GM12878 (cell line): ENCODE data around the gene PRG3. TPM values are rescaled to one million over a fixed set of nuclear protein-coding genes. Genes with fewer than 3 reads are reported as not detected.

Experiments used
- ATF7 ChIP-seq: fragments of 450-650 bp; IDR thresholded peaks from 2 replicates; pipeline ENCODE4 v1.6.1; 2016; ENCODE audit warnings: low read depth, mild to moderate bottlenecking
- CBFB ChIP-seq: IDR thresholded peaks from 2 replicates; pipeline ENCODE4 v1.6.1; 2016; ENCODE audit warnings: antibody characterized with exemption, low read depth
- CREB1 ChIP-seq: IDR thresholded peaks from 2 replicates; pipeline ENCODE4 v1.6.1; 2012; ENCODE audit warnings: low read depth, mild to moderate bottlenecking, inconsistent platforms
- FOXK2 ChIP-seq: fragments of 450-650 bp; IDR thresholded peaks from 2 replicates; pipeline ENCODE4 v1.6.1; 2017; ENCODE audit warnings: mild to moderate bottlenecking, moderate library complexity
- MTA2 ChIP-seq: fragments of 450-650 bp; IDR thresholded peaks from 2 replicates; pipeline ENCODE4 v1.6.1; 2016; ENCODE audit warnings: low read depth, mild to moderate bottlenecking, moderate library complexity
- MYB ChIP-seq: fragments of 150-350 bp; IDR thresholded peaks from 2 replicates; pipeline ENCODE4 v1.6.1; 2014; ENCODE audit warnings: mild to moderate bottlenecking, low read depth, low read length, borderline replicate concordance
- NFXL1 ChIP-seq: fragments of 450-650 bp; IDR thresholded peaks from 2 replicates; pipeline ENCODE4 v1.6.1; 2017; ENCODE audit warnings: antibody characterized with exemption, mild to moderate bottlenecking, borderline replicate concordance
- NFYA ChIP-seq: IDR thresholded peaks from 2 replicates; pipeline ENCODE4 v1.6.1; 2011; ENCODE audit warnings: low read depth, mild to moderate bottlenecking, low read length, improper control_type of control experiment, borderline replicate concordance
- NFYB ChIP-seq: IDR thresholded peaks from 2 replicates; pipeline ENCODE4 v1.6.1; 2011; ENCODE audit warnings: low read depth, mild to moderate bottlenecking, low read length, improper control_type of control experiment, moderate library complexity; ENCODE audit not compliant: insufficient read depth
- POU2F2 ChIP-seq: IDR thresholded peaks from 3 replicates; pipeline ENCODE4 v1.6.1; 2011; ENCODE audit warnings: low read depth, mild to moderate bottlenecking, low read length, borderline replicate concordance
- RCOR1 ChIP-seq: conservative IDR thresholded peaks from 2 replicates; pipeline ENCODE4 v1.6.1; 2012; ENCODE audit warnings: low read depth, low read length, improper control_type of control experiment
- RFX5 ChIP-seq: IDR thresholded peaks from 2 replicates; pipeline ENCODE4 v1.6.1; 2011; ENCODE audit warnings: low read depth, low read length, improper control_type of control experiment
- SMARCA5 ChIP-seq: fragments of 450-650 bp; IDR thresholded peaks from 2 replicates; pipeline ENCODE4 v1.6.1; 2017; ENCODE audit warnings: mild to moderate bottlenecking
- SMC3 ChIP-seq: IDR thresholded peaks from 2 replicates; pipeline ENCODE4 v1.6.1; 2011; ENCODE audit warnings: low read length, improper control_type of control experiment, borderline replicate concordance
- SPI1 ChIP-seq: IDR thresholded peaks from 2 replicates; pipeline ENCODE4 v1.6.1; 2011; ENCODE audit warnings: low read depth, mild to moderate bottlenecking, low read length, moderate library complexity, borderline replicate concordance; ENCODE audit not compliant: insufficient read depth
- SREBF1 ChIP-seq: IDR thresholded peaks from 2 replicates; pipeline ENCODE4 v1.6.1; 2012; ENCODE audit warnings: mild to moderate bottlenecking, low read length
- STAT1 ChIP-seq: fragments of 450-650 bp; conservative IDR thresholded peaks from 2 replicates; pipeline ENCODE4 v1.6.1; 2014; ENCODE audit warnings: antibody characterized with exemption, mild to moderate bottlenecking
- YBX1 ChIP-seq: fragments of 450-650 bp; IDR thresholded peaks from 2 replicates; pipeline ENCODE4 v1.6.1; 2016; ENCODE audit warnings: antibody characterized with exemption
- ZBED1 ChIP-seq: IDR thresholded peaks from 2 replicates; pipeline ENCODE4 v1.6.1; 2016; ENCODE audit warnings: borderline replicate concordance
- ZNF274 ChIP-seq: IDR thresholded peaks from one replicate; pipeline ENCODE4 v1.8.0; 2011; ENCODE audit not compliant: insufficient read length, insufficient read depth
- ZNF622 ChIP-seq: fragments of 450-650 bp; IDR thresholded peaks from 2 replicates; pipeline ENCODE4 v1.6.1; 2017; ENCODE audit warnings: mild to moderate bottlenecking, inconsistent platforms
- polyA plus RNA-seq, 11 experiments: library from polyadenylated mRNA; depleted of rRNA in 4 of 11; unstranded in 6 of 11; stranded (reverse) in 5 of 11; fragments of >200 nt; fragmentation: Nextera tagmentation in 4 of 11; fragmentation: Illumina TruSeq in 1 of 11; extraction: Ambion mirVana in 4 of 11; extraction: Trizol in 1 of 11; gene quantifications; 1 replicate in 1 of 11; 2 replicates in 10 of 11; pipeline versions ENCODE4 v1.2.1 to v1.2.3, GENCODE V29; 2011 to 2016; ENCODE audit warnings: inconsistent platforms in 2 of 11, missing spikeins in 2 of 11, low read depth in 1 of 11
- total RNA-seq, 4 experiments: library from RNA; depleted of rRNA in 3 of 4; stranded (reverse); fragments of >200 nt in 3 of 4; fragmentation: Illumina TruSeq in 1 of 4; extraction: Trizol in 1 of 4; gene quantifications; 2 replicates each; pipeline versions ENCODE4 v1.2.1 to v1.2.3, GENCODE V29; 2013 to 2021
- TF ChIP-seq, protein P1 (sequence below): fragments of 450-650 bp; formaldehyde crosslinking; IDR thresholded peaks from 2 replicates; pipeline ENCODE4 v1.4.0; 2022; ENCODE audit warnings: mild to moderate bottlenecking, moderate library complexity
- TF ChIP-seq, protein P2 (sequence below): IDR thresholded peaks from 2 replicates; pipeline ENCODE4 v1.6.1; 2012; ENCODE audit warnings: improper control_type of control experiment, low read depth, low read length; ENCODE audit not compliant: insufficient replicate concordance
- TF ChIP-seq, protein P3 (sequence below): IDR thresholded peaks from 2 replicates; pipeline ENCODE4 v1.6.1; 2011; ENCODE audit warnings: borderline replicate concordance, low read depth, mild to moderate bottlenecking, moderate library complexity, mixed read lengths, low read length; ENCODE audit not compliant: insufficient read depth; ENCODE audit errors: extremely low read length

Gene PRG3
- total and polyA plus RNA-seq, 10 of the 15 experiments (the other 5 are each of a cell fraction or from before 2014, with no cell fraction given) = not detected

DNA sequence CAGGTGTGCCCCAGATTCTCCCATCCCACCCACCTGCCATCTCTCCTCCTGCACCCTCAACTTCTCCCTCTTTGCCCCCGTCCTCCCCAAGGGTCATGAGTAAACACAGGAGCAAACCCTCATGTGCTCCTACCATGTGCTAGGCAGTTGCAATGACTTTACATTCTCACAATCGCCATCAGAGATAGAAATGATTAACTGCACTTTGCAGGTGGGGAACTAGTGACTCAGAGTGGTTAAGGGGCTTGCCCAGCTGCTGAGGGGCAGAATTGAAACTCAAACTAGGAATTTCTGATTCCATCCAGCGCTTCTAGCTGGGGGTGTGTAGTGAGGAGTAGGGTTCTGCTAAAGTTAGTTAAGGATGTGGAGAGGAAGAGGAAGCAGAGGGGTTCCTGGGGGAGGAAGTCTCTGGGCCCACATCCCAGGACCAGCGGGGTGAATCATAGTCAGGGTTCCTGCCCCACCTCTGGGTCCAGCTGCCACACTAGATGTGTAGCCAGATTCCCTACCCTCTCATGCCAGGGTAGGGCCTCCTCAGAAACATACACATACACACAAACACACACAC is 25.5 kb upstream of the PRG3 start (continued):
- TF ChIP-seq, protein P1, sequence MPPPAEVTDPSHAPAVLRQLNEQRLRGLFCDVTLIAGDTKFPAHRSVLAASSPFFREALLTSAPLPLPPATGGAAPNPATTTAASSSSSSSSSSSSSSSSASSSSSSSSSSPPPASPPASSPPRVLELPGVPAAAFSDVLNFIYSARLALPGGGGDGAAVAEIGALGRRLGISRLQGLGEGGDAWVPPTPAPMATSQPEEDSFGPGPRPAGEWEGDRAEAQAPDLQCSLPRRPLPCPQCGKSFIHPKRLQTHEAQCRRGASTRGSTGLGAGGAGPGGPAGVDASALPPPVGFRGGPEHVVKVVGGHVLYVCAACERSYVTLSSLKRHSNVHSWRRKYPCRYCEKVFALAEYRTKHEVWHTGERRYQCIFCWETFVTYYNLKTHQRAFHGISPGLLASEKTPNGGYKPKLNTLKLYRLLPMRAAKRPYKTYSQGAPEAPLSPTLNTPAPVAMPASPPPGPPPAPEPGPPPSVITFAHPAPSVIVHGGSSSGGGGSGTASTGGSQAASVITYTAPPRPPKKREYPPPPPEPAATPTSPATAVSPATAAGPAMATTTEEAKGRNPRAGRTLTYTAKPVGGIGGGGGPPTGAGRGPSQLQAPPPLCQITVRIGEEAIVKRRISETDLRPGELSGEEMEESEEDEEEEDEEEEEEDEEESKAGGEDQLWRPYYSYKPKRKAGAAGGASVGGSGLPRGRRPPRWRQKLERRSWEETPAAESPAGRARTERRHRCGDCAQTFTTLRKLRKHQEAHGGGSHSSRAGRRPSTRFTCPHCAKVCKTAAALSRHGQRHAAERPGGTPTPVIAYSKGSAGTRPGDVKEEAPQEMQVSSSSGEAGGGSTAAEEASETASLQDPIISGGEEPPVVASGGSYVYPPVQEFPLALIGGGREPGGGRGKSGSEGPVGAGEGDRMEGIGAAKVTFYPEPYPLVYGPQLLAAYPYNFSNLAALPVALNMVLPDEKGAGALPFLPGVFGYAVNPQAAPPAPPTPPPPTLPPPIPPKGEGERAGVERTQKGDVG (CRISPR knock-in tag) = no peak
- TF ChIP-seq RCOR1 = no peak
- TF ChIP-seq MYB = no peak
- TF ChIP-seq POU2F2 = peak; percentile 65; the same call in 1 of the 3 replicates
- TF ChIP-seq, protein P2, sequence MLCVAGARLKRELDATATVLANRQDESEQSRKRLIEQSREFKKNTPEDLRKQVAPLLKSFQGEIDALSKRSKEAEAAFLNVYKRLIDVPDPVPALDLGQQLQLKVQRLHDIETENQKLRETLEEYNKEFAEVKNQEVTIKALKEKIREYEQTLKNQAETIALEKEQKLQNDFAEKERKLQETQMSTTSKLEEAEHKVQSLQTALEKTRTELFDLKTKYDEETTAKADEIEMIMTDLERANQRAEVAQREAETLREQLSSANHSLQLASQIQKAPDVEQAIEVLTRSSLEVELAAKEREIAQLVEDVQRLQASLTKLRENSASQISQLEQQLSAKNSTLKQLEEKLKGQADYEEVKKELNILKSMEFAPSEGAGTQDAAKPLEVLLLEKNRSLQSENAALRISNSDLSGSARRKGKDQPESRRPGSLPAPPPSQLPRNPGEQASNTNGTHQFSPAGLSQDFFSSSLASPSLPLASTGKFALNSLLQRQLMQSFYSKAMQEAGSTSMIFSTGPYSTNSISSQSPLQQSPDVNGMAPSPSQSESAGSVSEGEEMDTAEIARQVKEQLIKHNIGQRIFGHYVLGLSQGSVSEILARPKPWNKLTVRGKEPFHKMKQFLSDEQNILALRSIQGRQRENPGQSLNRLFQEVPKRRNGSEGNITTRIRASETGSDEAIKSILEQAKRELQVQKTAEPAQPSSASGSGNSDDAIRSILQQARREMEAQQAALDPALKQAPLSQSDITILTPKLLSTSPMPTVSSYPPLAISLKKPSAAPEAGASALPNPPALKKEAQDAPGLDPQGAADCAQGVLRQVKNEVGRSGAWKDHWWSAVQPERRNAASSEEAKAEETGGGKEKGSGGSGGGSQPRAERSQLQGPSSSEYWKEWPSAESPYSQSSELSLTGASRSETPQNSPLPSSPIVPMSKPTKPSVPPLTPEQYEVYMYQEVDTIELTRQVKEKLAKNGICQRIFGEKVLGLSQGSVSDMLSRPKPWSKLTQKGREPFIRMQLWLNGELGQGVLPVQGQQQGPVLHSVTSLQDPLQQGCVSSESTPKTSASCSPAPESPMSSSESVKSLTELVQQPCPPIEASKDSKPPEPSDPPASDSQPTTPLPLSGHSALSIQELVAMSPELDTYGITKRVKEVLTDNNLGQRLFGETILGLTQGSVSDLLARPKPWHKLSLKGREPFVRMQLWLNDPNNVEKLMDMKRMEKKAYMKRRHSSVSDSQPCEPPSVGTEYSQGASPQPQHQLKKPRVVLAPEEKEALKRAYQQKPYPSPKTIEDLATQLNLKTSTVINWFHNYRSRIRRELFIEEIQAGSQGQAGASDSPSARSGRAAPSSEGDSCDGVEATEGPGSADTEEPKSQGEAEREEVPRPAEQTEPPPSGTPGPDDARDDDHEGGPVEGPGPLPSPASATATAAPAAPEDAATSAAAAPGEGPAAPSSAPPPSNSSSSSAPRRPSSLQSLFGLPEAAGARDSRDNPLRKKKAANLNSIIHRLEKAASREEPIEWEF = peak; percentile 10
- TF ChIP-seq, protein P3, sequence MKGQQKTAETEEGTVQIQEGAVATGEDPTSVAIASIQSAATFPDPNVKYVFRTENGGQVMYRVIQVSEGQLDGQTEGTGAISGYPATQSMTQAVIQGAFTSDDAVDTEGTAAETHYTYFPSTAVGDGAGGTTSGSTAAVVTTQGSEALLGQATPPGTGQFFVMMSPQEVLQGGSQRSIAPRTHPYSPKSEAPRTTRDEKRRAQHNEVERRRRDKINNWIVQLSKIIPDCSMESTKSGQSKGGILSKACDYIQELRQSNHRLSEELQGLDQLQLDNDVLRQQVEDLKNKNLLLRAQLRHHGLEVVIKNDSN = no peak
- TF ChIP-seq SMC3 = no peak
- TF ChIP-seq RFX5 = no peak
- no peak for TF ChIP-seq CBFB
- no peak for TF ChIP-seq SREBF1
- no peak for TF ChIP-seq NFXL1
- TF ChIP-seq ZBED1 = no peak
- TF ChIP-seq ZNF622 = no peak
- no peak for TF ChIP-seq NFYA
- TF ChIP-seq MTA2 = peak; percentile 78
- TF ChIP-seq CREB1 = 0 out of 2 replicates have a peak, but pooled peaks have one; percentile 42
- no peak for TF ChIP-seq SMARCA5
- TF ChIP-seq ATF7 = peak; percentile 79
- peak; percentile 5; the same call in 1 of the 2 replicates for TF ChIP-seq SPI1
- TF ChIP-seq YBX1 = no peak
- no peak for TF ChIP-seq NFYB
- no peak for TF ChIP-seq ZNF274
- no peak for TF ChIP-seq STAT1
- peak; percentile 65 for TF ChIP-seq FOXK2
